SU-DHL-6 (cell line): ENCODE measurements around the gene SDK2.

ENCODE experiments used
- H2AFZ ChIP-seq: fragments of 200-600 bp; sonication (generic); 2 replicates; pipeline ENCODE4 v1.6.1; 2014; ENCODE audit warnings: low read depth, mild to moderate bottlenecking, moderate library complexity, mixed read lengths, antibody characterized with exemption, low read length; ENCODE audit not compliant: severe bottlenecking
- H3F3A ChIP-seq: fragments of 200-600 bp; shearing (Covaris generic); 2 replicates; pipeline ENCODE4 v1.6.0; 2016; ENCODE audit warnings: antibody characterized with exemption, mild to moderate bottlenecking; ENCODE audit not compliant: insufficient read depth
- H3K27ac ChIP-seq: fragments of 200-600 bp; sonication (generic); 2 replicates; pipeline ENCODE4 v1.5.1; 2016; ENCODE audit warnings: low read depth, mild to moderate bottlenecking, low read length, moderate library complexity, mixed read lengths
- H3K27me3 ChIP-seq: fragments of 200-600 bp; sonication (generic), shearing (Covaris generic); 2 replicates; pipeline ENCODE4 v1.6.0; 2014; ENCODE audit warnings: mild to moderate bottlenecking, low read length
- H3K36me3 ChIP-seq: fragments of 200-600 bp; sonication (generic); 2 replicates; pipeline ENCODE4 v1.6.1; 2014; ENCODE audit warnings: mild to moderate bottlenecking, low read length, mixed read lengths
- H3K4me2 ChIP-seq: fragments of 300-600, 200-600 bp; shearing (Covaris generic), sonication (generic); 2 replicates; pipeline ENCODE4 v1.6.0; 2014; ENCODE audit warnings: low read length, low read depth, mild to moderate bottlenecking; ENCODE audit not compliant: poor library complexity, severe bottlenecking
- H3K4me3 ChIP-seq: fragments of 200-600 bp; sonication (generic); 2 replicates; pipeline ENCODE4 v1.5.1; 2014; ENCODE audit warnings: antibody characterized with exemption, low read length, mild to moderate bottlenecking, mixed read lengths; ENCODE audit not compliant: insufficient read depth, poor library complexity, severe bottlenecking
- H3K79me2 ChIP-seq: fragments of 200-600 bp; sonication (generic); 2 replicates; pipeline ENCODE4 v1.6.1; 2014; ENCODE audit warnings: mild to moderate bottlenecking, low read length, moderate library complexity; ENCODE audit not compliant: insufficient read depth
- H3K9ac ChIP-seq: fragments of 200-600 bp; sonication (generic); 2 replicates; pipeline ENCODE4 v1.7.0; 2014; ENCODE audit warnings: mild to moderate bottlenecking, low read length
- H3K9me2 ChIP-seq: fragments of 200-600 bp; sonication (generic); replicated peaks from 2 replicates; pipeline ENCODE4 v1.6.1; 2014; ENCODE audit warnings: low read length; ENCODE audit not compliant: insufficient read depth
- H3K9me3 ChIP-seq: fragments of 200-600 bp; sonication (generic); 2 replicates; pipeline ENCODE4 v1.6.1; 2014; ENCODE audit warnings: low read length, mixed read lengths; ENCODE audit not compliant: insufficient read depth
- H4K20me1 ChIP-seq: fragments of 200-600 bp; sonication (generic); 2 replicates; pipeline ENCODE4 v1.6.1; 2014; ENCODE audit warnings: low read depth, mild to moderate bottlenecking, antibody characterized with exemption, low read length, moderate library complexity, mixed read lengths
- EZH2phosphoT487 ChIP-seq: fragments of 200-600 bp; sonication (generic), shearing (Covaris generic); conservative IDR thresholded peaks from 2 replicates; pipeline ENCODE4 v1.6.1; 2018; ENCODE audit warnings: mild to moderate bottlenecking, antibody characterized with exemption, low read length, moderate library complexity, mixed read lengths
- TF ChIP-seq, protein P1 (sequence below): fragments of 200-600 bp; sonication (generic); IDR thresholded peaks from one replicate; pipeline ENCODE4 v1.5.1; 2017; ENCODE audit warnings: antibody characterized with exemption, mild to moderate bottlenecking, low read length, moderate library complexity; ENCODE audit not compliant: insufficient read depth, poor library complexity, severe bottlenecking

Gene SDK2

DNA sequence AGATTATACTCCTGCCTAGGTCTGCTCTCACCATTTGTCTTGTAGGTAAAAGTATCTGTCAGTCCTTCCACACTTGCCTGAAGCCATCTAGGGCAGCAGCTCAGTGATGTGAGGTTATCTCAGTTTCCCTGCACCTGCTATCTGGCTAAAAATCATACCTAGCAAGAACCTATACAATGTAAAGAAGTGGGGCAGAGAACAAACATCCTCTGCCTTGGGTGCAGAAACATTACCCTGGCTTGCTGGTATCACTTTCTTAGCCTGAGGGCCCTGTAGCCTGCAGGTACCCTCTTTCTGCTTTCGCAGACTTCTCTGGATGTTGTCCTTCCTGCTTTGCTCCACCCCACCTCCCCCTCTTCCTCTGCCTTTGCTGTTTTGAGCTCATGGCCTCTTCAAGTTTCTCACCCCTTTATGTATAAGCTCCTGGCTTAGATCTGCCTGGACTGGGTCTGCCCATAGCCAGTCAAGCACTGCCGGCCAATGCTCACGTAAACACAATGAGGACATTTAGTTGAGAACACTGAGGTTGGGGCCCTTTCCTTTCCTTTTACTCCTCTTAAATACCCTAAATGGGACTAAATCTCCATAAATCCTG, 8.7 kb upstream of the SDK2 start:
- TF ChIP-seq, protein P1, sequence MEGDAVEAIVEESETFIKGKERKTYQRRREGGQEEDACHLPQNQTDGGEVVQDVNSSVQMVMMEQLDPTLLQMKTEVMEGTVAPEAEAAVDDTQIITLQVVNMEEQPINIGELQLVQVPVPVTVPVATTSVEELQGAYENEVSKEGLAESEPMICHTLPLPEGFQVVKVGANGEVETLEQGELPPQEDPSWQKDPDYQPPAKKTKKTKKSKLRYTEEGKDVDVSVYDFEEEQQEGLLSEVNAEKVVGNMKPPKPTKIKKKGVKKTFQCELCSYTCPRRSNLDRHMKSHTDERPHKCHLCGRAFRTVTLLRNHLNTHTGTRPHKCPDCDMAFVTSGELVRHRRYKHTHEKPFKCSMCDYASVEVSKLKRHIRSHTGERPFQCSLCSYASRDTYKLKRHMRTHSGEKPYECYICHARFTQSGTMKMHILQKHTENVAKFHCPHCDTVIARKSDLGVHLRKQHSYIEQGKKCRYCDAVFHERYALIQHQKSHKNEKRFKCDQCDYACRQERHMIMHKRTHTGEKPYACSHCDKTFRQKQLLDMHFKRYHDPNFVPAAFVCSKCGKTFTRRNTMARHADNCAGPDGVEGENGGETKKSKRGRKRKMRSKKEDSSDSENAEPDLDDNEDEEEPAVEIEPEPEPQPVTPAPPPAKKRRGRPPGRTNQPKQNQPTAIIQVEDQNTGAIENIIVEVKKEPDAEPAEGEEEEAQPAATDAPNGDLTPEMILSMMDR = no peak
- no peak for TF ChIP-seq EZH2phosphoT487
- Histone ChIP-seq H3K27ac (no peak overlapping the region), H3K9me2 (no peaks in the 10 kb centered on the region)

DNA sequence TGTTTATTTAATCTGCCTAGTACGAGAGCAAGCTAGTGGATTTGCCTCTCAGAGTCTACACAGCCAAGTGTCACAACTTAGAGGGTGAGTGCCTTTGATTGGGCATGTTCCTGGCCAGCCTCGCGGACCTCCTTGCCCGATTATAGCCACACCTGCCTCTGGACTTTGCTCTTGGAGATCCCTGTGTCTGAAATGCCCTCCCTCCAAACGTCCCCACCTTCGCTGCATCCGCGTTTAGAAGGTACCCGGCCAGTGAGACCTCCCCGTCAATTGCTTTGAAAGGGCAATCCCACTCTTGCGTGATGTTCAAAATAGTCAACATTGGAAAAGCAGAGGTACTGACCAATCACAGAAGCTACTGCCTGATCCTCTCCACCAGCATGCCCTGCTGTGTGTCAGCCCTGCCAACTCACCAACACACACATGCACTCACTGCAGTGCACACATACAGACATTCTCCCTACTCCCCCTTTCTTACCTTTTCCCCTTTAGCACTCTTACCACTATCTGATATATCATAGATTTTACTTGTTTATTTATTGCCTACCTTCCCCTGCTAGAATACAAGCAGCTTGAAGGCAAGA, 6.5 kb upstream of the SDK2 start:
- H3K9ac ChIP-seq = no peak overlapping the region
- H3K9me2 ChIP-seq = no peaks in the 10 kb centered on the region
- H3K27ac ChIP-seq = no peak overlapping the region
- H3F3A ChIP-seq = no peaks in the 10 kb centered on the region
- no peaks in the 10 kb centered on the region for H3K27me3 ChIP-seq
- no peaks in the 10 kb centered on the region for H4K20me1 ChIP-seq
- H3K9me3 ChIP-seq = peaks cover 16% of the 10 kb centered on the region
- H3K4me3 ChIP-seq = no peak overlapping the region
- H3K36me3 ChIP-seq = peaks cover 2% of the 10 kb centered on the region; the same call in 1 of the 2 replicates
- no peak overlapping the region for H3K4me2 ChIP-seq
- TF ChIP-seq EZH2phosphoT487 = no peak
- TF ChIP-seq, protein P1 = no peak
- H2AFZ ChIP-seq = no peak overlapping the region
- H3K79me2 ChIP-seq = no peaks in the 10 kb centered on the region

More for the DNA sequence above, 8.7 kb upstream of the SDK2 start:
- no peaks in the 10 kb centered on the region for H4K20me1 ChIP-seq
- H3K9ac ChIP-seq = no peak overlapping the region
- no peak overlapping the region for H3K4me3 ChIP-seq
- H3K4me2 ChIP-seq = no peak overlapping the region
- no peaks in the 10 kb centered on the region for H3F3A ChIP-seq
- peaks cover 16% of the 10 kb centered on the region for H3K9me3 ChIP-seq
- no peak overlapping the region for H2AFZ ChIP-seq
- no peaks in the 10 kb centered on the region for H3K27me3 ChIP-seq
- H3K79me2 ChIP-seq = no peaks in the 10 kb centered on the region
- peaks cover 2% of the 10 kb centered on the region; the same call in 1 of the 2 replicates for H3K36me3 ChIP-seq

DNA sequence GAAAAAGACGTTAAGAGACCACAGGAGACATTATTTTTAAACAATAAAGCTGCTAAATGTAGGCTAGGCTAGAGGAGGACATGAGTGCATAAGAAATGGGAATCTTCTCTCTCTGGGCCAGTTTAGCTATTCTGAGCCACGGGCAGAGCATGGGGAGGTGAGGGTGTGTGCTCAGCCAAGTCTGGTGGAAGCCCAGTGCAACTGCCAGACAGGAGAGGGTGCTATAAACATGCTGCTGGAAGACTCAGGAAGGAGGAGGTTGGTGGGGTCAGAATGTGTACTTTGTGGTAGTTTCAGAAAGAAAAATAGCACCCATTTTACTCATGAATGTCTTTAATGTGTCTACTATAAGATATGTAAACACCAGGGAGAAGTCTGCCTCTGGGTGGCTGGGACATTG, 5.9 kb upstream of the SDK2 start:
- no peak overlapping the region for H2AFZ ChIP-seq
- no peak overlapping the region for H3K4me2 ChIP-seq
- no peak overlapping the region for H3K27ac ChIP-seq
- no peaks in the 10 kb centered on the region for H4K20me1 ChIP-seq
- peaks cover 16% of the 10 kb centered on the region for H3K9me3 ChIP-seq
- TF ChIP-seq, protein P1 = no peak
- no peak for TF ChIP-seq EZH2phosphoT487
- no peaks in the 10 kb centered on the region for H3K9me2 ChIP-seq
- no peak overlapping the region for H3K9ac ChIP-seq
- peaks cover 2% of the 10 kb centered on the region; the same call in 1 of the 2 replicates for H3K36me3 ChIP-seq
- no peaks in the 10 kb centered on the region for H3F3A ChIP-seq
- H3K27me3 ChIP-seq = no peaks in the 10 kb centered on the region
- H3K79me2 ChIP-seq = no peaks in the 10 kb centered on the region
- no peak overlapping the region for H3K4me3 ChIP-seq
